Measurements from ENCODE around the gene C5.

- TF ChIP-seq CTCF (IDR thresholded peaks at IDR 0.05; ENCODE audit: poor library complexity) (no peak), EZH2phosphoT487 (IDR thresholded peaks at IDR 0.05; ENCODE audit: low read depth, severe bottlenecking, unreplicated experiment) (no peak), EZH2 (IDR thresholded peaks at IDR 0.05; ENCODE audit: borderline replicate concordance) (no peak)
Observed at GRCh38 chr9:120980951-120981350, 69.1 kb downstream of the C5 start.

Measured in hepatocyte (in vitro differentiated cells).